WTC11 (cell line): ENCODE results near the gene BEGAIN.

Source experiments
- CTCF ChIP-seq: fragments of 200-600 bp; IDR thresholded peaks from 2 replicates; pipeline ENCODE4 v1.8.0; 2022; ENCODE audit warnings: antibody characterized with exemption
- FOXP4 ChIP-seq: sonication (generic); formaldehyde crosslinking; IDR thresholded peaks from 2 replicates; pipeline ENCODE4 v1.8.0; 2022; ENCODE audit warnings: mild to moderate bottlenecking, missing genetic modification reagents
- GABPB1 ChIP-seq: sonication (generic); formaldehyde crosslinking; IDR thresholded peaks from 2 replicates; pipeline ENCODE4 v1.8.1; 2023; ENCODE audit warnings: mild to moderate bottlenecking, missing genetic modification reagents
- HMGA2 ChIP-seq: fragments of 250-450 bp; sonication (Bioruptor Pico); IDR thresholded peaks from 2 replicates; pipeline ENCODE4 v1.4.0; 2021; ENCODE audit warnings: mild to moderate bottlenecking, moderate library complexity
- NFYB ChIP-seq: sonication (generic); formaldehyde crosslinking; conservative IDR thresholded peaks from 2 replicates; pipeline ENCODE4 v1.8.0; 2022; ENCODE audit warnings: low read depth, missing genetic modification reagents

- TF ChIP-seq FOXP4 (CRISPR knock-in tag) = no peak
- TF ChIP-seq CTCF = no peak
- TF ChIP-seq GABPB1 (CRISPR knock-in tag) = no peak
- TF ChIP-seq NFYB (CRISPR knock-in tag) = no peak
- TF ChIP-seq HMGA2 (CRISPR knock-in tag) = no peak
These were observed 28.3 kb downstream of the BEGAIN start for GRCh38 chr14:100558966-100559365.
